HepG2 (cell line): ENCODE measurements around the gene CXCR5. TPM values are rescaled to one million over a fixed set of nuclear protein-coding genes. Genes with fewer than 3 reads are reported as not detected.

Experiments
- CBX1 ChIP-seq: IDR thresholded peaks from one replicate; pipeline ENCODE4 v1.6.1; 2016; ENCODE audit warnings: antibody characterized with exemption, low read depth
- EED ChIP-seq: sonication (generic); formaldehyde crosslinking; IDR thresholded peaks from 2 replicates; pipeline ENCODE4 v1.5.0; 2020; ENCODE audit warnings: mild to moderate bottlenecking, missing genetic modification reagents
- ETS1 ChIP-seq: sonication (generic); formaldehyde crosslinking; IDR thresholded peaks from 2 replicates; pipeline ENCODE4 v1.4.0; 2020; ENCODE audit warnings: missing genetic modification reagents
- EZH2 ChIP-seq: conservative IDR thresholded peaks from 2 replicates; pipeline ENCODE4 v1.6.1; 2012; ENCODE audit warnings: mild to moderate bottlenecking, low read depth, low read length, moderate library complexity
- MXD1 ChIP-seq: sonication (generic); formaldehyde crosslinking; IDR thresholded peaks from 2 replicates; pipeline ENCODE4 v1.4.0; 2020; ENCODE audit warnings: mild to moderate bottlenecking, missing genetic modification reagents
- NAIF1 ChIP-seq: sonication (generic); formaldehyde crosslinking; IDR thresholded peaks from 2 replicates; pipeline ENCODE4 v1.5.0; 2020; ENCODE audit warnings: mild to moderate bottlenecking, missing genetic modification reagents, borderline replicate concordance
- RCOR2 ChIP-seq: IDR thresholded peaks from 2 replicates; pipeline ENCODE4 v1.6.1; 2016; ENCODE audit warnings: missing biosample characterization, missing genetic modification reagents
- THAP7 ChIP-seq: sonication (generic); formaldehyde crosslinking; IDR thresholded peaks from 2 replicates; pipeline ENCODE4 v1.8.1; 2023; ENCODE audit warnings: mild to moderate bottlenecking, missing genetic modification reagents
- ZBTB49 ChIP-seq: sonication (generic); formaldehyde crosslinking; IDR thresholded peaks from 2 replicates; pipeline ENCODE4 v1.4.0; 2020; ENCODE audit warnings: missing genetic modification reagents, borderline replicate concordance
- ZNF496 ChIP-seq: sonication (generic); formaldehyde crosslinking; IDR thresholded peaks from 2 replicates; pipeline ENCODE4 v1.8.1; 2023; ENCODE audit warnings: mild to moderate bottlenecking, moderate library complexity, missing genetic modification reagents; ENCODE audit not compliant: insufficient replicate concordance
- ZNF577 ChIP-seq: sonication (generic); formaldehyde crosslinking; IDR thresholded peaks from 2 replicates; pipeline ENCODE4 v1.4.0; 2020; ENCODE audit warnings: mild to moderate bottlenecking, low read depth, missing genetic modification reagents, borderline replicate concordance
- ZNF609 ChIP-seq: sonication (generic); formaldehyde crosslinking; IDR thresholded peaks from 2 replicates; pipeline ENCODE4 v1.4.0; 2020; ENCODE audit warnings: mild to moderate bottlenecking, missing genetic modification reagents, borderline replicate concordance
- ZNF775 ChIP-seq: sonication (generic); formaldehyde crosslinking; IDR thresholded peaks from 2 replicates; pipeline ENCODE4 v1.4.0; 2020; ENCODE audit warnings: missing genetic modification reagents, mild to moderate bottlenecking, moderate library complexity, borderline replicate concordance
- ZNF841 ChIP-seq: sonication (generic); formaldehyde crosslinking; IDR thresholded peaks from 2 replicates; pipeline ENCODE4 v1.8.1; 2023; ENCODE audit warnings: missing genetic modification reagents, borderline replicate concordance
- ZXDC ChIP-seq: sonication (generic); formaldehyde crosslinking; IDR thresholded peaks from 2 replicates; pipeline ENCODE4 v1.5.0; 2020; ENCODE audit warnings: mild to moderate bottlenecking, missing genetic modification reagents
- polyA plus RNA-seq, 8 experiments: library from polyadenylated mRNA; depleted of rRNA in 3 of 8; stranded (reverse) in 7 of 8; unstranded in 1 of 8; fragments of >200 nt; fragmentation: Illumina TruSeq in 4 of 8; extraction: Trizol in 4 of 8; gene quantifications; 2 replicates each; pipeline versions ENCODE4 v1.2.1 to v1.2.3, GENCODE V29; 2011 to 2016; ENCODE audit warnings: low read depth in 4 of 8, missing spikeins in 1 of 8, mixed read lengths in 1 of 8; ENCODE audit not compliant: insufficient read depth in 1 of 8
- total RNA-seq, 5 experiments: library from RNA; depleted of rRNA; stranded (reverse); fragments of >200 nt; fragmentation: Illumina TruSeq; extraction: Trizol; gene quantifications; 2 replicates each; pipeline ENCODE4 v1.2.3, GENCODE V29; 2016; ENCODE audit warnings: low read depth in 1 of 5

The CXCR5 gene
- total and polyA plus RNA-seq, 2 of the 13 experiments (the other 11 are each of a cell fraction or from before 2014, with no cell fraction given): not detected

- TF ChIP-seq ZXDC (CRISPR knock-in tag): 0 out of 2 replicates have a peak, but pooled peaks have one; percentile 48
- TF ChIP-seq MXD1 (CRISPR knock-in tag): no peak
- TF ChIP-seq ZBTB49 (CRISPR knock-in tag): no peak
- no peak for TF ChIP-seq EED (CRISPR knock-in tag)
- TF ChIP-seq ZNF609 (CRISPR knock-in tag): peak; percentile 59
- no peak for TF ChIP-seq EZH2
- TF ChIP-seq ZNF841 (CRISPR knock-in tag): no peak
- peak; percentile 25 for TF ChIP-seq CBX1
- no peak for TF ChIP-seq ZNF496 (CRISPR knock-in tag)
- TF ChIP-seq ZNF577 (CRISPR knock-in tag): no peak
- no peak for TF ChIP-seq THAP7 (CRISPR knock-in tag)
- TF ChIP-seq ETS1: no peak
- TF ChIP-seq RCOR2 (CRISPR knock-in tag): no peak
- no peak for TF ChIP-seq NAIF1
- TF ChIP-seq ZNF775 (CRISPR knock-in tag): no peak
These were observed 27.6 kb downstream of the CXCR5 start (continued) for GRCh38 chr11:118911113-118911879.
